ENCODE measurements around the gene RPS18. TPM values are rescaled to one million over a fixed set of nuclear protein-coding genes. Genes with fewer than 3 reads are reported as not detected.
A peak's percentile ranks its signal among the peaks of the same experiment; 100 is the strongest.

Gene RPS18
- total RNA-seq, 1 experiment from 2014 or later: 3,216 TPM

- H3K9me3 ChIP-seq (ENCODE audit: control insufficient read depth, low read depth, low read length): no peaks in the 10 kb centered on the region
- no CpG with 5 or more reads among the region's 8 CpGs for WGBS (ENCODE audit: extremely low coverage, insufficient read length, low lambda C conversion rate)
- no peak overlapping the region for H2BK5ac ChIP-seq (ENCODE audit: insufficient read length, low read length)
- H4K20me1 ChIP-seq (ENCODE audit: control insufficient read depth, insufficient read depth, insufficient read length): no peaks in the 10 kb centered on the region
- H3K79me2 ChIP-seq (ENCODE audit: insufficient read depth, low read length): peaks cover 8% of the 10 kb centered on the region; the same call in 1 of the 2 replicates
- no peak overlapping the region for H4K91ac ChIP-seq (ENCODE audit: insufficient read length, low read depth, low read length)
- H3K23ac ChIP-seq (ENCODE audit: insufficient read length, low read depth, low read length): no peak overlapping the region
- no peak overlapping the region for H3K14ac ChIP-seq (ENCODE audit: insufficient read depth, low read length)
- peak overlapping the region; percentile 53 for H3K27ac ChIP-seq (ENCODE audit: insufficient read length, low read depth, low read length)
- H3K23me2 ChIP-seq (ENCODE audit: insufficient read length, low read depth, low read length, poor library complexity, severe bottlenecking): peaks cover 28% of the 10 kb centered on the region
- no peak overlapping the region for H3K56ac ChIP-seq (ENCODE audit: insufficient read length, low read depth, low read length)
- no peak overlapping the region for H2BK20ac ChIP-seq (ENCODE audit: low read depth, low read length, poor library complexity, severe bottlenecking)
- Mint-ChIP-seq H3K36me3 (ENCODE audit: insufficient read depth in 1 of 3, low read depth in 3 of 3) (peaks cover 28 to 47% (median 42%) of the 10 kb centered on the region in 3 experiments), H3K27me3 (ENCODE audit: low read depth) (no peaks in the 10 kb centered on the region; the same call in 1 of the 2 replicates), H3K4me1 (peaks cover 57 to 64% of the 10 kb centered on the region in 2 experiments), H3K27ac (peak overlapping the region; percentile 99; a peak in 5 of 7 replicates), H3K9me3 (peaks cover 0 to 3% of the 10 kb centered on the region in 2 experiments; a peak in 2 of 5 replicates), H3K4me3 (peak overlapping the region; percentile 94 to 98)
- H2BK12ac ChIP-seq (ENCODE audit: insufficient read length, low read depth, low read length): no peak overlapping the region
- no peaks in the 10 kb centered on the region for H3K27me3 ChIP-seq (ENCODE audit: insufficient read depth, low read length)
- peaks cover 7% of the 10 kb centered on the region for H3K79me1 ChIP-seq (ENCODE audit: insufficient read depth, low read depth, low read length, poor library complexity, severe bottlenecking)
- no peak overlapping the region for H2BK15ac ChIP-seq (ENCODE audit: low read depth, low read length)
- no peak overlapping the region for H4K5ac ChIP-seq (ENCODE audit: insufficient read length, low read depth, low read length)
- no peak overlapping the region for H2AFZ ChIP-seq (ENCODE audit: low read length)
- H3K18ac ChIP-seq (ENCODE audit: insufficient read length, low read depth, low read length): no peak overlapping the region
- peak overlapping the region; percentile 10 for H3K9ac ChIP-seq (ENCODE audit: extremely low read depth, insufficient read length, low read length)
- H4K8ac ChIP-seq (replicated peaks; ENCODE audit: insufficient read length, low read depth, low read length): no peak overlapping the region
- peak overlapping the region; percentile 71 for H3K4me2 ChIP-seq (ENCODE audit: insufficient read depth, insufficient read length, low read length)
- H3K4ac ChIP-seq (ENCODE audit: low read depth, low read length): no peak overlapping the region
- no peak for DNase-seq
- TF ChIP-seq CTCF (conservative IDR thresholded peaks at IDR 0.05): no peak
- H3K4me1 ChIP-seq (ENCODE audit: insufficient read depth, low read length): peaks cover 5% of the 10 kb centered on the region; the same call in 1 of the 2 replicates
- no peak overlapping the region for H2BK120ac ChIP-seq (ENCODE audit: low read depth, low read length, poor library complexity, severe bottlenecking)
- no peak overlapping the region for H2AK5ac ChIP-seq (ENCODE audit: insufficient read length, low read length)
- no peak overlapping the region for H3T11ph ChIP-seq (ENCODE audit: low read length)
Measured at GRCh38 chr6:33318426-33319073, 46.7 kb downstream of the RPS18 start.

Measured in H9 (cell line).